ENCODE results near the gene ICAM1.
"Not testable (repeated sequence)": the region's sequence is repeated elsewhere in the genome, so short reads cannot be mapped to it uniquely, and the experiment has no call there.

ICAM1 gene

DNA sequence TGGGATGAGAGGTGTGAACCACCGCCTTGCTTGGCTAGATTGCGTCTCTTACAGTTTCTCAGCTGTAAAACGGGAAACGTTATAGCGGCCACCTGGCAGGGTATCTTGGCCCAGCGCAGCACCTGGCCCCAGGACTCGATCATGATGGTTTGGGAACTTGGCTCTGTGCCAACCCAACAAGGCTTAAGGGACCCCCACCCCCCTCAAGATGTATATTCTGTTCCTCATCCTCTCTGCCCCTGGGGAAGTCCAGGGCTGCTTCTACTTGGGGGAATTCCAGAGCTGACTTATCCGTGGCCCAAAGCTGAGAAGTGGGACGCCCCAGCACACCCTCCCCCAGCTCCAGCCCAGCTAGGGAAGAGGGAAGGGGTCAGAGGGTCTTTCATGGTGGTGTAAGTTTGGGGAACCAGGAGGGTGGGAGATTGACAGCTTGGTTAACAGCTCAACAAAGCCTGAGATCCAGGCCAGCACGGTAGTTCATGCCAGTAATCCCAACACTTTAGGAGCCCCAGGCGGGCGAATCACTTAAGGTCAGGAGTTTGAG is 695 bp downstream of the ICAM1 start:
- peaks cover 9 to 16% of the 10 kb centered on the region in 2 donors for H3K27me3 ChIP-seq (ENCODE audit: control insufficient read depth in 1 of 2, insufficient read depth in 2 of 2, low read length in 2 of 2)
- peaks cover 11 to 19% of the 10 kb centered on the region in 2 donors for H3K4me1 ChIP-seq (ENCODE audit: control insufficient read depth in 1 of 2, insufficient read depth in 2 of 2, low read length in 2 of 2)
- peak overlapping the region; percentile 60 to 71 for H3K4me3 ChIP-seq (ENCODE audit: low read depth in 1 of 2, low read length in 2 of 2)
- peaks cover 0 to 4% of the 10 kb centered on the region in 2 donors for H3K36me3 ChIP-seq (ENCODE audit: control insufficient read depth in 1 of 2, insufficient read depth in 2 of 2, low read length in 2 of 2)
- H3K27ac ChIP-seq (ENCODE audit: low read depth, low read length) = peak overlapping the region; percentile 83
- peak overlapping the region; percentile 44 to 57 for H3K9ac ChIP-seq (ENCODE audit: low read depth in 1 of 2, low read length in 2 of 2)
- H3K9me3 ChIP-seq (ENCODE audit: control insufficient read depth in 1 of 2, low read length in 2 of 2) = no peaks in the 10 kb centered on the region

DNA sequence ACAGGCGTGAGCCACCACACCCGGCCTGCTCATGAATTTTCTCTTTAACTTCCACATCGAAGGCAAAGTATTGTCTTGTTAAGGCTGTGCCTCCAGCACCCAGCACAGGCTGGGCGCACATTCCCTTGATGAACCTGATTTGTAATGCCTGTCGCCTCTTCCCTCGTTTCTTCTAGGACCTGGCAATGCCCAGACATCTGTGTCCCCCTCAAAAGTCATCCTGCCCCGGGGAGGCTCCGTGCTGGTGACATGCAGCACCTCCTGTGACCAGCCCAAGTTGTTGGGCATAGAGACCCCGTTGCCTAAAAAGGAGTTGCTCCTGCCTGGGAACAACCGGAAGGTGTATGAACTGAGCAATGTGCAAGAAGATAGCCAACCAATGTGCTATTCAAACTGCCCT is 3.7 kb downstream of the ICAM1 start:
- H3K36me3 ChIP-seq (ENCODE audit: control insufficient read depth in 1 of 2, insufficient read depth in 2 of 2, low read length in 2 of 2) = peaks cover 0 to 8% of the 10 kb centered on the region in 2 donors
- peaks cover 9 to 16% of the 10 kb centered on the region in 2 donors for H3K27me3 ChIP-seq (ENCODE audit: control insufficient read depth in 1 of 2, insufficient read depth in 2 of 2, low read length in 2 of 2)
- H3K4me3 ChIP-seq (ENCODE audit: low read depth in 1 of 2, low read length in 2 of 2) = no peak overlapping the region
- H3K27ac ChIP-seq (ENCODE audit: low read depth, low read length) = no peak overlapping the region
- peaks cover 10 to 18% of the 10 kb centered on the region in 2 donors for H3K4me1 ChIP-seq (ENCODE audit: control insufficient read depth in 1 of 2, insufficient read depth in 2 of 2, low read length in 2 of 2)
- H3K9me3 ChIP-seq (ENCODE audit: control insufficient read depth in 1 of 2, low read length in 2 of 2) = no peaks in the 10 kb centered on the region
- H3K9ac ChIP-seq (ENCODE audit: low read depth in 1 of 2, low read length in 2 of 2) = no peak overlapping the region

DNA sequence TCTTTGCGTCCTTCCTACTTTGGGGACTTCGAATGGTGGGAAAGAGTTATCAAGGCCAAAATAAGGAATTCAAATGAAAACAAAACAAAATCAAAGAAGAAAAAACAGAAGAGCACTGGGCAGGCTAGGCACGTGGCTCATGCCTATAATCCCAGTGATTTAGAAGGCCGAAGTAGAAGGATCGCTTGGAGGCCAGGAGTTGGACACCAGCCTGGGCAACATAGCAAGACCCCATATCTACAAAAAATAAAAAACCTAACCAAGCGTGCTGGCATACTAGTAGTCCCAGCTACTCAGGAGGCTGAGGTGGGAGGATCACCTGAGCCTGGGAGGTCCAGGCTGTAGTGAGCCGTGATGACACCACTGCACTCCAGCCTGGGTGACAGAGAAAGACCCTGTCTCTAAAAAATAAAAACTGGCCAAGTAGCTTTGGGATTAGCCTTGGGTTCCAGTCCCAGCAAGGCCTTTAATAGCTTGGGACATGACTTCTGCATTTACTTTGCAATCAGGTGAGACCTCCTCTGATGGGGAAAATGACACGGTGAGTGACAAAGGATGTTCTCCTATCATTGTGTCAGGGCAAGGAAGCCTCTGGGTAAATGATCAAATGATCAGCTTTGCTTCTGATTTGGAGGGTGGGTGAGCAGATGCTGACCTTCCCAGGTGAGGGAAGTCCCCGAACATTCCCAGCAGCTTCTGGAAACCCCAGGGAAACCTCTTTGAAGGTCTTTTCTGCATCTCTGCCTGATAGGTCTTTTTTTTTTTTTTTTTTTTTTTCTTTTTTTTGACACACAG is 7.1 kb downstream of the ICAM1 start:
- Histone ChIP-seq H3K9me3 (ENCODE audit: control insufficient read depth in 1 of 2, low read length in 2 of 2) (no peaks in the 10 kb centered on the region), H3K27ac (ENCODE audit: low read depth, low read length) (no peak overlapping the region), H3K36me3 (ENCODE audit: control insufficient read depth in 1 of 2, insufficient read depth in 2 of 2, low read length in 2 of 2) (peaks cover 0 to 8% of the 10 kb centered on the region in 2 donors), H3K4me3 (ENCODE audit: low read depth in 1 of 2, low read length in 2 of 2) (no peak overlapping the region), H3K4me1 (ENCODE audit: control insufficient read depth in 1 of 2, insufficient read depth in 2 of 2, low read length in 2 of 2) (no peaks in the 10 kb centered on the region), H3K9ac (ENCODE audit: low read depth in 1 of 2, low read length in 2 of 2) (no peak overlapping the region), H3K27me3 (ENCODE audit: control insufficient read depth in 1 of 2, insufficient read depth in 2 of 2, low read length in 2 of 2) (no peaks in the 10 kb centered on the region)

DNA sequence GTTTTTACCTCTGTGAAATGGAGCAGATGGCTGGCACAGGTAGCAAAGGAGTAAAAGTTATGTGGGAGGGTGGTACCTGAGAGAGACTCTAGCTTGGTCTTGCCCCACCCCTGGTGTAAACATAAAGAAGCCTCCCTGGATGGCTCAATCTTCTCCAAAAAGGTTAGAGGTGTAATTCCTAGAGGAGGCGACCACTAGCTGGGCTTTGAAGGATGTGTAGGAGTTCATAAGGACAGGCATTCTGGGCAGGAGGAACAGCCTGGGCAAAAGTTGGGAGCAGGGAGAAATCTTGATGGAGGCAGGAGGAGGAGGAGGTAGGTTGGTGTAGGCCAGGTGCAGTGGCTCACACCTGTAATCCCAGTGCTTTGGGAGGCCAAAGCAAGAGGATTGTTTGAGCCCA is 8.0 kb downstream of the ICAM1 start:
- no peak overlapping the region for H3K9ac ChIP-seq (ENCODE audit: low read depth in 1 of 2, low read length in 2 of 2)
- H3K9me3 ChIP-seq (ENCODE audit: control insufficient read depth in 1 of 2, low read length in 2 of 2) = no peaks in the 10 kb centered on the region
- H3K27me3 ChIP-seq (ENCODE audit: control insufficient read depth in 1 of 2, insufficient read depth in 2 of 2, low read length in 2 of 2) = no peaks in the 10 kb centered on the region
- H3K4me3 ChIP-seq (ENCODE audit: low read depth in 1 of 2, low read length in 2 of 2) = no peak overlapping the region
- H3K4me1 ChIP-seq (ENCODE audit: control insufficient read depth in 1 of 2, insufficient read depth in 2 of 2, low read length in 2 of 2) = no peaks in the 10 kb centered on the region
- no peak overlapping the region for H3K27ac ChIP-seq (ENCODE audit: low read depth, low read length)
- peaks cover 0 to 14% of the 10 kb centered on the region in 2 donors for H3K36me3 ChIP-seq (ENCODE audit: control insufficient read depth in 1 of 2, insufficient read depth in 2 of 2, low read length in 2 of 2)

DNA sequence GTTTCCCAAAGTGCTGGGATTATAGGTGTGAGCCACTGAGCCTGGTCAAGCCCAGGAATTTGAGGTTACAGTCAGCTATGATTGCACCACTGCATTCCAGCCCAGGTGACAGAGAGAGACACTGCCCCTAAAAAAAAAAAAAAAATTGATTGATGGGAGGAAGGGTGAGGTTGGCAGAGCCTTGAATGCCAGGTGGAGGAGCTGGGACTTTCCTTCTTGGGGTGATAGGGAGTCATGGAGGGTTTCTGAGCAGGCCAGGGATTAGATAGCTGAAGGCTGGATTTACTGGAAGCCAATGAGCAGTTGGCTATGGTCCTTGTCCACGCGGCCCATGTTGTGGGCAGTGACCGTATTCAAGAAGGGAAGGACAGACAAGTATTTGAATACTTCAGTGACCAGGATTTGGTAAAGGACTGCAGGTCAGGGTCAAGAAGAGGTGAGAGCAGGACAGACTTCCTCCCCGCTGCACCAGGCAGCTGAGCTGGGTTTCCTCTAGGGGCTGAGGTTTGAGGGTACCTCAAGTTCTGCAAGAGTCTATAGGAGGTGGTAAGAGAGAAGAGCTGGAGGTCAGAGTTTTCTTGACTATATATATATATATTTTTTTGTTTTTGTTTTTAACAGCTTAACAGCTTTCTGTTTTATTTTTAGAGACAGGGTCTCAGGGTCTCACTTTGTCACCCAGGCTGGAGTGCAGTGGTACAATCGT is 9.0 kb downstream of the ICAM1 start:
- peaks cover 0 to 18% of the 10 kb centered on the region in 2 donors for H3K36me3 ChIP-seq (ENCODE audit: control insufficient read depth in 1 of 2, insufficient read depth in 2 of 2, low read length in 2 of 2)
- H3K27ac ChIP-seq (ENCODE audit: low read depth, low read length) = no peak overlapping the region

DNA sequence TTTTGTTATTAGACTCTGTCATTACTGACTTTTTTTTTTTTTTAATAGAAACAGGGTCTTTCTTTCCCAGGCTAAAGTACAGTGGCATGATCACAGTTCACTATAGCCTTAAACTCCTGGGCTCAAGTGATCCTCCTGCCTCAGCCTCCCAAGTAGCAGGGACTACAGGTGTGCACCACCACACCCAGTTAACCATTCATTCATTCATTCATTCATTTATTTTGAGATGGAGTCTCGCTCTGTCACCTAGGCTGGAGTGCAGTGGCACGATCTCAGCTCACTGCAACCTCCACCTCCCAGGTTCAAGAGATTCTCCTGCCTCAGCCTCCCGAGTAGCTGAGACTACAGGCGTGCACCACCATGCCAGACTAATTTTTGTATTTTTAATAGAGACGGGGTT is 11.1 kb downstream of the ICAM1 start:
- not testable (repeated sequence) for H3K4me3 ChIP-seq (ENCODE audit: low read depth in 1 of 2, low read length in 2 of 2); H3K27ac ChIP-seq (ENCODE audit: low read depth, low read length); H3K27me3 ChIP-seq (ENCODE audit: control insufficient read depth in 1 of 2, insufficient read depth in 2 of 2, low read length in 2 of 2); H3K9ac ChIP-seq (ENCODE audit: low read depth in 1 of 2, low read length in 2 of 2); H3K9me3 ChIP-seq (ENCODE audit: control insufficient read depth in 1 of 2, low read length in 2 of 2)
- Histone ChIP-seq H3K36me3 (ENCODE audit: control insufficient read depth in 1 of 2, insufficient read depth in 2 of 2, low read length in 2 of 2) (peaks cover 0 to 31% of the 10 kb centered on the region in 2 donors), H3K4me1 (ENCODE audit: control insufficient read depth in 1 of 2, insufficient read depth in 2 of 2, low read length in 2 of 2) (peaks cover 7 to 13% of the 10 kb centered on the region in 2 donors)

More for the DNA sequence above, 9.0 kb downstream of the ICAM1 start:
- Histone ChIP-seq H3K27me3 (ENCODE audit: control insufficient read depth in 1 of 2, insufficient read depth in 2 of 2, low read length in 2 of 2) (no peaks in the 10 kb centered on the region), H3K4me3 (ENCODE audit: low read depth in 1 of 2, low read length in 2 of 2) (no peak overlapping the region), H3K9ac (ENCODE audit: low read depth in 1 of 2, low read length in 2 of 2) (no peak overlapping the region), H3K9me3 (ENCODE audit: control insufficient read depth in 1 of 2, low read length in 2 of 2) (no peaks in the 10 kb centered on the region), H3K4me1 (ENCODE audit: control insufficient read depth in 1 of 2, insufficient read depth in 2 of 2, low read length in 2 of 2) (no peaks in the 10 kb centered on the region)

DNA sequence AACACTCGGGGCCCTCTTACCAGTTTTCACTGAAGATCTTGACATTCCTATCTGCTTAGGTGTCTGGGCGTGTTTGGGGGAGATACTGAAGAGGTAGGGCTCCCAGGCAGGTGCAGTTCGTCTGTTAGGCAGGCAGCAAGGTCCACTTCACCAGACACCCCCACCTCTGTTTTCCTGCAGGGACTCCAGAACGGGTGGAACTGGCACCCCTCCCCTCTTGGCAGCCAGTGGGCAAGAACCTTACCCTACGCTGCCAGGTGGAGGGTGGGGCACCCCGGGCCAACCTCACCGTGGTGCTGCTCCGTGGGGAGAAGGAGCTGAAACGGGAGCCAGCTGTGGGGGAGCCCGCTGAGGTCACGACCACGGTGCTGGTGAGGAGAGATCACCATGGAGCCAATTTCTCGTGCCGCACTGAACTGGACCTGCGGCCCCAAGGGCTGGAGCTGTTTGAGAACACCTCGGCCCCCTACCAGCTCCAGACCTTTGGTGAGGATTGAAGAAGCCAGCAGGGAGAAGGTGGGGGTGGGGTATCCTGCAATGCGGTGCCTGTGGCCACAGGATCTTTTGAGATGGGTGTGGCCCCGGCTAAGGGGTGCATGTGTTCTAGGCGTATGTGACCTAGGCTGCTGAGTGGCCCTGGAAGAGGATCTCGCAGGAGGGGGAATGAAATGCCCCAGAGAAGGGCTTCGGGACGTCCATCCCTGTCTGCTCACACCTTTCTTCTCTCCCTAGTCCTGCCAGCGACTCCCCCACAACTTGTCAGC is 12.6 kb downstream of the ICAM1 start:
- no peak overlapping the region for H3K27ac ChIP-seq (ENCODE audit: low read depth, low read length)
- no peaks in the 10 kb centered on the region for H3K9me3 ChIP-seq (ENCODE audit: control insufficient read depth in 1 of 2, low read length in 2 of 2)
- H3K9ac ChIP-seq (ENCODE audit: low read depth in 1 of 2, low read length in 2 of 2) = no peak overlapping the region
- H3K36me3 ChIP-seq (ENCODE audit: control insufficient read depth in 1 of 2, insufficient read depth in 2 of 2, low read length in 2 of 2) = peaks cover 0 to 27% of the 10 kb centered on the region in 2 donors
- no peak overlapping the region for H3K4me3 ChIP-seq (ENCODE audit: low read depth in 1 of 2, low read length in 2 of 2)
- H3K4me1 ChIP-seq (ENCODE audit: control insufficient read depth in 1 of 2, insufficient read depth in 2 of 2, low read length in 2 of 2) = peaks cover 13 to 26% of the 10 kb centered on the region in 2 donors
- H3K27me3 ChIP-seq (ENCODE audit: control insufficient read depth in 1 of 2, insufficient read depth in 2 of 2, low read length in 2 of 2) = peaks cover 11 to 14% of the 10 kb centered on the region in 2 donors

DNA sequence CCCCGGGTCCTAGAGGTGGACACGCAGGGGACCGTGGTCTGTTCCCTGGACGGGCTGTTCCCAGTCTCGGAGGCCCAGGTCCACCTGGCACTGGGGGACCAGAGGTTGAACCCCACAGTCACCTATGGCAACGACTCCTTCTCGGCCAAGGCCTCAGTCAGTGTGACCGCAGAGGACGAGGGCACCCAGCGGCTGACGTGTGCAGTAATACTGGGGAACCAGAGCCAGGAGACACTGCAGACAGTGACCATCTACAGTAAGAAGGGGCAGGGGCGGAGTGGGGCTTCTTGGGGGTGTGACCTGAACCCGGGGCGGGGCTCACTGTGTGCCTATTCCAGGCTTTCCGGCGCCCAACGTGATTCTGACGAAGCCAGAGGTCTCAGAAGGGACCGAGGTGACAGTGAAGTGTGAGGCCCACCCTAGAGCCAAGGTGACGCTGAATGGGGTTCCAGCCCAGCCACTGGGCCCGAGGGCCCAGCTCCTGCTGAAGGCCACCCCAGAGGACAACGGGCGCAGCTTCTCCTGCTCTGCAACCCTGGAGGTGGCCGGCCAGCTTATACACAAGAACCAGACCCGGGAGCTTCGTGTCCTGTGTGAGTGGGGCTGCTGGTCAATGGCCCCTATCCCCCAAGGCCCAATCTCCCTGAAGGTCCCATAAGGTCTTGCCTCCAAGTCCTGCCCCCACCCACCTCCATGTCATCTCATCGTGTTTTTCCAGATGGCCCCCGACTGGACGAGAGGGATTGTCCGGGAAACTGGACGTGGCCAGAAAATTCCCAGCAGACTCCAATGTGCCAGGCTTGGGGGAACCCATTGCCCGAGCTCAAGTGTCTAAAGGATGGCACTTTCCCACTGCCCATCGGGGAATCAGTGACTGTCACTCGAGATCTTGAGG is 13.4 kb downstream of the ICAM1 start:
- peaks cover 17 to 22% of the 10 kb centered on the region in 2 donors for H3K27me3 ChIP-seq (ENCODE audit: control insufficient read depth in 1 of 2, insufficient read depth in 2 of 2, low read length in 2 of 2)
- H3K9me3 ChIP-seq (ENCODE audit: control insufficient read depth in 1 of 2, low read length in 2 of 2) = no peaks in the 10 kb centered on the region
- no peak overlapping the region for H3K4me3 ChIP-seq (ENCODE audit: low read depth in 1 of 2, low read length in 2 of 2)
- peaks cover 13 to 34% of the 10 kb centered on the region in 2 donors for H3K4me1 ChIP-seq (ENCODE audit: control insufficient read depth in 1 of 2, insufficient read depth in 2 of 2, low read length in 2 of 2)
- H3K27ac ChIP-seq (ENCODE audit: low read depth, low read length) = no peak overlapping the region
- peaks cover 0 to 27% of the 10 kb centered on the region in 2 donors for H3K36me3 ChIP-seq (ENCODE audit: control insufficient read depth in 1 of 2, insufficient read depth in 2 of 2, low read length in 2 of 2)
- H3K9ac ChIP-seq (ENCODE audit: low read depth in 1 of 2, low read length in 2 of 2) = no peak overlapping the region

DNA sequence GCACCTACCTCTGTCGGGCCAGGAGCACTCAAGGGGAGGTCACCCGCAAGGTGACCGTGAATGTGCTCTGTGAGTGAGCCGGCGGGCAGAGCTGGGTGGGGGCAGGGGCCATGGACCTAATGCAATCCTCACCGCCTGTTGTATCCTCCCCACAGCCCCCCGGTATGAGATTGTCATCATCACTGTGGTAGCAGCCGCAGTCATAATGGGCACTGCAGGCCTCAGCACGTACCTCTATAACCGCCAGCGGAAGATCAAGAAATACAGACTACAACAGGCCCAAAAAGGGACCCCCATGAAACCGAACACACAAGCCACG is 14.0 kb downstream of the ICAM1 start:
- peaks cover 20 to 26% of the 10 kb centered on the region in 2 donors for H3K27me3 ChIP-seq (ENCODE audit: control insufficient read depth in 1 of 2, insufficient read depth in 2 of 2, low read length in 2 of 2)
- H3K36me3 ChIP-seq (ENCODE audit: control insufficient read depth in 1 of 2, insufficient read depth in 2 of 2, low read length in 2 of 2) = peaks cover 0 to 27% of the 10 kb centered on the region in 2 donors
- H3K27ac ChIP-seq (ENCODE audit: low read depth, low read length) = no peak overlapping the region
- H3K9me3 ChIP-seq (ENCODE audit: control insufficient read depth in 1 of 2, low read length in 2 of 2) = no peaks in the 10 kb centered on the region
- peaks cover 13 to 39% of the 10 kb centered on the region in 2 donors for H3K4me1 ChIP-seq (ENCODE audit: control insufficient read depth in 1 of 2, insufficient read depth in 2 of 2, low read length in 2 of 2)
- no peak overlapping the region for H3K4me3 ChIP-seq (ENCODE audit: low read depth in 1 of 2, low read length in 2 of 2)
- no peak overlapping the region for H3K9ac ChIP-seq (ENCODE audit: low read depth in 1 of 2, low read length in 2 of 2)
